Measurements from ENCODE around the gene ESYT1. TPM values are rescaled to one million over a fixed set of nuclear protein-coding genes. Genes with fewer than 3 reads are reported as not detected.

The ESYT1 gene
- total and polyA plus RNA-seq, 9 of the 15 experiments (the other 6 are each of a cell fraction or from before 2014, with no cell fraction given): 132 to 420 (median 164) TPM

- no peak for TF ChIP-seq POLR2G (IDR thresholded peaks at IDR 0.05; ENCODE audit: low read depth, low read length)
- TF ChIP-seq FIP1L1 (IDR thresholded peaks at IDR 0.05; ENCODE audit: low read depth, low read length, poor library complexity, severe bottlenecking): no peak
- no peak for TF ChIP-seq BHLHE40 (IDR thresholded peaks at IDR 0.05; ENCODE audit: low read length)
- 0 out of 2 replicates have a peak, but pooled peaks have one; percentile 7 for TF ChIP-seq ZBTB7A (IDR thresholded peaks at IDR 0.05; ENCODE audit: borderline replicate concordance, control insufficient read depth, low read depth, low read length)
- no peak for TF ChIP-seq ZFP91 (CRISPR knock-in tag; IDR thresholded peaks at IDR 0.05)
- TF ChIP-seq STAG1 (CRISPR knock-in tag; IDR thresholded peaks at IDR 0.05; ENCODE audit: borderline replicate concordance): no peak
- TF ChIP-seq ZNF639 (CRISPR knock-in tag; conservative IDR thresholded peaks at IDR 0.05 in 1 of 2, IDR thresholded peaks at IDR 0.05 in 1 of 2): no peak
- TF ChIP-seq RBM14 (IDR thresholded peaks at IDR 0.05; ENCODE audit: borderline replicate concordance, insufficient read depth, low read depth, low read length): no peak
- no peak for TF ChIP-seq POLR2AphosphoS5 (IDR thresholded peaks at IDR 0.05; ENCODE audit: control insufficient read depth, insufficient read depth, low read depth, low read length)
- 0 out of 4 replicates have a peak, but pooled peaks of 1 of the 2 experiments have one; percentile 9 for TF ChIP-seq MAZ (CRISPR knock-in tag; conservative IDR thresholded peaks at IDR 0.05 in 1 of 2, IDR thresholded peaks at IDR 0.05 in 1 of 2)
- TF ChIP-seq ZNF589 (CRISPR knock-in tag; IDR thresholded peaks at IDR 0.05; ENCODE audit: low read depth): no peak
- no peak for TF ChIP-seq BCL6 (CRISPR knock-in tag; IDR thresholded peaks at IDR 0.05)
- no peak for TF ChIP-seq KDM2B (CRISPR knock-in tag; IDR thresholded peaks at IDR 0.05)
- TF ChIP-seq ZNF780A (CRISPR knock-in tag; IDR thresholded peaks at IDR 0.05): no peak
- no peak for TF ChIP-seq ATF2 (CRISPR knock-in tag; IDR thresholded peaks at IDR 0.05)
- TF ChIP-seq BACH1 (tag; IDR thresholded peaks at IDR 0.05): no peak
- TF ChIP-seq EGR1 (conservative IDR thresholded peaks at IDR 0.05): no peak
- peak; percentile 13; the same call in 1 of the 2 replicates for TF ChIP-seq ZSCAN32 (CRISPR knock-in tag; IDR thresholded peaks at IDR 0.05)
- TF ChIP-seq OTX1 (CRISPR knock-in tag; IDR thresholded peaks at IDR 0.05): no peak
Observed at GRCh38 chr12:56188778-56189098, 60.7 kb downstream of the ESYT1 start (continued).

Data from K562 (cell line).